ENCODE data around the gene ASS1. TPM values are rescaled to one million over a fixed set of nuclear protein-coding genes. Genes with fewer than 3 reads are reported as not detected.

ASS1 gene
- total RNA-seq, 1 donor, result 195 TPM

- peaks cover 13% of the 10 kb centered on the region for H4K20me1 ChIP-seq (ENCODE audit: insufficient read depth, low read length)
- H3K79me2 ChIP-seq (ENCODE audit: insufficient read depth, low read length), result no peaks in the 10 kb centered on the region
- H3K4me2 ChIP-seq (ENCODE audit: insufficient read depth, low read length), result no peak overlapping the region
- no peak for DNase-seq (ENCODE audit: insufficient read length, low spot score, missing footprints)
- no peak overlapping the region for H2AFZ ChIP-seq (ENCODE audit: low read length)
- no peak overlapping the region for H3K27ac ChIP-seq (ENCODE audit: low read depth, low read length)
- H3K4me3 ChIP-seq (ENCODE audit: insufficient read depth, low read length), result no peak overlapping the region
- no peaks in the 10 kb centered on the region for H3K4me1 ChIP-seq (ENCODE audit: insufficient read depth, low read length)
- no peaks in the 10 kb centered on the region for H3K27me3 ChIP-seq (ENCODE audit: insufficient read depth, low read length)
- no peak for TF ChIP-seq CTCF (IDR thresholded peaks at IDR 0.05; ENCODE audit: extremely low read depth, low read depth, low read length)
- H3K36me3 ChIP-seq (ENCODE audit: insufficient read depth, low read length), result peaks cover 5% of the 10 kb centered on the region
- no peaks in the 10 kb centered on the region for H3K9me3 ChIP-seq (ENCODE audit: low read depth, low read length)
Measured at GRCh38 chr9:130465383-130466096, 20.8 kb downstream of the ASS1 start.

GRCh38 chr9:130466537-130467217, 21.9 kb downstream of the ASS1 start:
- no peak for TF ChIP-seq CTCF (IDR thresholded peaks at IDR 0.05; ENCODE audit: extremely low read depth, low read depth, low read length)

GRCh38 chr9:130467316-130467715, 22.6 kb downstream of the ASS1 start:
- Histone ChIP-seq H4K20me1 (ENCODE audit: insufficient read depth, low read length) (peaks cover 4% of the 10 kb centered on the region), H3K27me3 (ENCODE audit: insufficient read depth, low read length) (no peaks in the 10 kb centered on the region), H3K4me3 (ENCODE audit: insufficient read depth, low read length) (no peak overlapping the region), H3K4me2 (ENCODE audit: insufficient read depth, low read length) (no peak overlapping the region), H3K36me3 (ENCODE audit: insufficient read depth, low read length) (peaks cover 10% of the 10 kb centered on the region), H2AFZ (ENCODE audit: low read length) (no peak overlapping the region), H3K27ac (ENCODE audit: low read depth, low read length) (no peak overlapping the region), H3K9me3 (ENCODE audit: low read depth, low read length) (no peaks in the 10 kb centered on the region), H3K79me2 (ENCODE audit: insufficient read depth, low read length) (no peaks in the 10 kb centered on the region), H3K4me1 (ENCODE audit: insufficient read depth, low read length) (no peaks in the 10 kb centered on the region)
- TF ChIP-seq CTCF (IDR thresholded peaks at IDR 0.05; ENCODE audit: extremely low read depth, low read depth, low read length), result no peak
- no peak for DNase-seq (ENCODE audit: insufficient read length, low spot score, missing footprints)

More at GRCh38 chr9:130466537-130467217, 21.9 kb downstream of the ASS1 start:
- no peaks in the 10 kb centered on the region for H3K27me3 ChIP-seq (ENCODE audit: insufficient read depth, low read length)
- H3K27ac ChIP-seq (ENCODE audit: low read depth, low read length), result no peak overlapping the region
- no peak for DNase-seq (ENCODE audit: insufficient read length, low spot score, missing footprints)
- H3K4me3 ChIP-seq (ENCODE audit: insufficient read depth, low read length), result no peak overlapping the region
- H2AFZ ChIP-seq (ENCODE audit: low read length), result no peak overlapping the region
- H3K79me2 ChIP-seq (ENCODE audit: insufficient read depth, low read length), result no peaks in the 10 kb centered on the region
- no peaks in the 10 kb centered on the region for H3K9me3 ChIP-seq (ENCODE audit: low read depth, low read length)
- H3K36me3 ChIP-seq (ENCODE audit: insufficient read depth, low read length), result peaks cover 10% of the 10 kb centered on the region
- no peak overlapping the region for H3K4me2 ChIP-seq (ENCODE audit: insufficient read depth, low read length)
- no peaks in the 10 kb centered on the region for H3K4me1 ChIP-seq (ENCODE audit: insufficient read depth, low read length)
- H4K20me1 ChIP-seq (ENCODE audit: insufficient read depth, low read length), result peaks cover 7% of the 10 kb centered on the region

GRCh38 chr9:130468566-130468965, 23.8 kb downstream of the ASS1 start:
- Histone ChIP-seq H3K4me1 (ENCODE audit: insufficient read depth, low read length) (no peaks in the 10 kb centered on the region), H3K27ac (ENCODE audit: low read depth, low read length) (no peak overlapping the region), H3K4me3 (ENCODE audit: insufficient read depth, low read length) (no peak overlapping the region), H3K27me3 (ENCODE audit: insufficient read depth, low read length) (no peaks in the 10 kb centered on the region), H3K4me2 (ENCODE audit: insufficient read depth, low read length) (no peak overlapping the region), H3K36me3 (ENCODE audit: insufficient read depth, low read length) (peaks cover 10% of the 10 kb centered on the region), H4K20me1 (ENCODE audit: insufficient read depth, low read length) (peaks cover 4% of the 10 kb centered on the region), H2AFZ (ENCODE audit: low read length) (no peak overlapping the region), H3K9me3 (ENCODE audit: low read depth, low read length) (no peaks in the 10 kb centered on the region), H3K79me2 (ENCODE audit: insufficient read depth, low read length) (no peaks in the 10 kb centered on the region)
- DNase-seq (ENCODE audit: insufficient read length, low spot score, missing footprints), result no peak
- TF ChIP-seq CTCF (IDR thresholded peaks at IDR 0.05; ENCODE audit: extremely low read depth, low read depth, low read length), result no peak

Data from osteoblast (primary cell).